H1 (cell line): ENCODE results near the gene DSE. TPM values are rescaled to one million over a fixed set of nuclear protein-coding genes. Genes with fewer than 3 reads are reported as not detected.

Experiments
- CTCF ChIA-PET: fragments of 300-600 bp; sonication (Branson Sonifier 250); formaldehyde crosslinking; loops from one replicate; lab custom pipeline; 2021; ENCODE audit not compliant: partially characterized antibody; lab: Charles Lee
- POLR2A ChIA-PET: fragments of 300-600 bp; sonication (Branson Sonifier 250); formaldehyde crosslinking; loops from one replicate; lab custom pipeline; 2021; ENCODE audit warnings: inconsistent platforms; ENCODE audit not compliant: partially characterized antibody; lab: Charles Lee
- DNase-seq, 2 experiments: peaks; one replicate each; pipeline versions ENCODE4 v3.0.0 to v3.0.0-alpha.2; 2010 to 2022; ENCODE audit warnings: low spot score in 2 of 2, low read depth in 1 of 2, mixed read lengths in 1 of 2
- FAIRE-seq: peaks from 2 replicates; lab custom pipeline; 2011; peaks lifted over from hg19 to GRCh38; lab: Jason Lieb, UNC
- H2AFZ ChIP-seq: 2 replicates; pipeline ENCODE4 v1.8.1; 2012; ENCODE audit warnings: low read length, inconsistent platforms
- H2AK5ac ChIP-seq: 2 replicates; pipeline ENCODE4 v1.6.1; 2013; ENCODE audit warnings: low read depth, low read length
- H2BK120ac ChIP-seq: replicated peaks from 2 replicates; pipeline ENCODE3; 2013; ENCODE audit warnings: low read depth, low read length, inconsistent platforms
- H2BK12ac ChIP-seq: 2 replicates; pipeline ENCODE4 v1.6.1; 2013; ENCODE audit warnings: low read depth, low read length
- H2BK15ac ChIP-seq: 2 replicates; pipeline ENCODE4 v1.6.1; 2013; ENCODE audit warnings: low read length
- H2BK20ac ChIP-seq: 2 replicates; pipeline ENCODE4 v1.6.1; 2013; ENCODE audit warnings: low read length
- H2BK5ac ChIP-seq: 2 replicates; pipeline ENCODE4 v1.6.1; 2013; ENCODE audit warnings: low read depth, low read length
- H3K14ac ChIP-seq: 2 replicates; pipeline ENCODE4 v1.6.1; 2013; ENCODE audit warnings: inconsistent platforms; ENCODE audit not compliant: insufficient read length
- H3K18ac ChIP-seq: 2 replicates; pipeline ENCODE4 v1.6.1; 2013; ENCODE audit warnings: low read length; ENCODE audit errors: extremely low read depth
- H3K23ac ChIP-seq: 2 replicates; pipeline ENCODE4 v1.6.1; 2013; ENCODE audit warnings: inconsistent platforms; ENCODE audit not compliant: insufficient read length
- H3K23me2 ChIP-seq: 2 replicates; pipeline ENCODE4 v1.6.1; 2013; ENCODE audit warnings: low read depth, low read length
- H3K27ac ChIP-seq: 2 replicates; pipeline ENCODE4 v1.6.1; 2011; ENCODE audit warnings: low read depth, low read length, inconsistent platforms
- H3K27me3 ChIP-seq, 4 experiments: replicated peaks in 1 of 4; 1 replicate in 1 of 4; 2 replicates in 3 of 4; pipeline versions ENCODE4 v1.6.1 to v1.8.1; 2011 to 2013; ENCODE audit warnings: low read length in 3 of 4, mild to moderate bottlenecking in 3 of 4, inconsistent platforms in 2 of 4, mixed read lengths in 2 of 4, moderate library complexity in 1 of 4; ENCODE audit not compliant: control insufficient read depth in 3 of 4, insufficient read depth in 3 of 4; ENCODE audit errors: extremely low read depth in 1 of 4
- H3K36me3 ChIP-seq, 4 experiments: 2 replicates each; pipeline versions ENCODE4 v1.6.1 to v1.8.1; 2011 to 2013; ENCODE audit warnings: mild to moderate bottlenecking in 4 of 4, low read length in 3 of 4, moderate library complexity in 2 of 4, control low read depth in 1 of 4, inconsistent platforms in 1 of 4; ENCODE audit not compliant: insufficient read depth in 4 of 4, control insufficient read depth in 2 of 4
- H3K4ac ChIP-seq: replicated peaks from 2 replicates; pipeline ENCODE3; 2013; ENCODE audit warnings: low read length, low read depth, mixed read lengths, inconsistent platforms; ENCODE audit not compliant: insufficient read length
- H3K4me1 ChIP-seq, 4 experiments: replicated peaks in 1 of 4; 1 replicate in 1 of 4; 2 replicates in 3 of 4; pipeline versions ENCODE4 v1.6.1 to v1.8.1; 2011 to 2013; ENCODE audit warnings: low read length in 3 of 4, inconsistent platforms in 2 of 4, mixed read lengths in 1 of 4; ENCODE audit not compliant: insufficient read depth in 4 of 4, control insufficient read depth in 3 of 4
- H3K4me2 ChIP-seq, 2 experiments: 2 replicates each; pipeline versions ENCODE4 v1.6.1 to v1.8.1; 2011 to 2013; ENCODE audit warnings: low read depth in 2 of 2, low read length in 2 of 2, control low read depth in 1 of 2, inconsistent platforms in 1 of 2, mild to moderate bottlenecking in 1 of 2; ENCODE audit not compliant: insufficient read depth in 1 of 2
- H3K4me3 ChIP-seq, 4 experiments: fragments of 200-600, 300-600 bp in 1 of 4; sonication (generic), shearing (Covaris generic), sonication (Bioruptor Twin) in 1 of 4; 2 replicates each; pipeline versions ENCODE4 v1.5.1 to v1.8.1; 2011 to 2016; ENCODE audit warnings: low read length in 4 of 4, low read depth in 3 of 4, control low read depth in 2 of 4, inconsistent platforms in 2 of 4, mild to moderate bottlenecking in 2 of 4, mixed read lengths in 1 of 4, moderate library complexity in 1 of 4; ENCODE audit not compliant: insufficient read depth in 2 of 4; ENCODE audit errors: extremely low read depth in 1 of 4
- H3K56ac ChIP-seq: replicated peaks from 2 replicates; pipeline ENCODE3; 2013; ENCODE audit warnings: low read depth, mild to moderate bottlenecking, mixed read lengths, low read length, inconsistent platforms; ENCODE audit not compliant: insufficient read length
- H3K79me1 ChIP-seq: 2 replicates; pipeline ENCODE4 v1.6.1; 2013; ENCODE audit warnings: low read depth, low read length, control low read depth
- H3K79me2 ChIP-seq, 2 experiments: 2 replicates each; pipeline versions ENCODE4 v1.6.1 to v1.8.1; 2012 to 2013; ENCODE audit warnings: low read length in 2 of 2, mild to moderate bottlenecking in 2 of 2, inconsistent platforms in 1 of 2; ENCODE audit not compliant: insufficient read depth in 2 of 2, control insufficient read depth in 1 of 2
- H3K9ac ChIP-seq, 4 experiments: replicated peaks in 1 of 4; 1 replicate in 1 of 4; 2 replicates in 3 of 4; pipeline versions ENCODE4 v1.6.1 to v1.8.1; 2011 to 2013; ENCODE audit warnings: low read depth in 3 of 4, low read length in 3 of 4, control low read depth in 2 of 4, mild to moderate bottlenecking in 2 of 4, moderate library complexity in 2 of 4, inconsistent platforms in 1 of 4; ENCODE audit errors: extremely low read depth in 1 of 4
- H3K9me3 ChIP-seq, 2 experiments: 2 replicates each; pipeline versions ENCODE4 v1.6.1 to v1.8.1; 2012 to 2013; ENCODE audit warnings: mild to moderate bottlenecking in 2 of 2, moderate library complexity in 2 of 2, control low read depth in 1 of 2, inconsistent platforms in 1 of 2, low read depth in 1 of 2, low read length in 1 of 2, mixed read lengths in 1 of 2; ENCODE audit not compliant: insufficient read depth in 2 of 2
- H4K20me1 ChIP-seq, 2 experiments: replicated peaks in 1 of 2; 2 replicates each; pipeline versions ENCODE3 to v1.8.1; 2011 to 2013; ENCODE audit warnings: inconsistent platforms in 2 of 2, low read length in 2 of 2, mild to moderate bottlenecking in 1 of 2; ENCODE audit not compliant: insufficient read depth in 2 of 2, control insufficient read depth in 1 of 2
- H4K5ac ChIP-seq: 2 replicates; pipeline ENCODE4 v1.6.1; 2013; ENCODE audit warnings: low read length, low read depth, mixed read lengths, inconsistent platforms; ENCODE audit not compliant: insufficient read length
- H4K8ac ChIP-seq: 2 replicates; pipeline ENCODE4 v1.8.0; 2013; ENCODE audit warnings: mild to moderate bottlenecking, moderate library complexity, low read length, inconsistent platforms; ENCODE audit not compliant: insufficient read depth; ENCODE audit errors: extremely low read depth
- H4K91ac ChIP-seq: replicated peaks from 2 replicates; pipeline ENCODE3; 2013; ENCODE audit warnings: low read length, mixed read lengths, inconsistent platforms; ENCODE audit not compliant: insufficient read length
- EGR1 ChIP-seq: IDR thresholded peaks from 2 replicates; pipeline ENCODE4 v1.6.1; 2011; ENCODE audit warnings: low read depth, low read length, borderline replicate concordance
- FOSL1 ChIP-seq: IDR thresholded peaks from 2 replicates; pipeline ENCODE4 v1.6.1; 2011; ENCODE audit warnings: mild to moderate bottlenecking, low read depth, low read length, moderate library complexity; ENCODE audit not compliant: insufficient read depth
- JUND ChIP-seq: IDR thresholded peaks from 2 replicates; pipeline ENCODE4 v1.6.1; 2011; ENCODE audit warnings: mild to moderate bottlenecking, improper control_type of control experiment, low read length
- MAFK ChIP-seq: IDR thresholded peaks from 2 replicates; pipeline ENCODE4 v1.6.1; 2012; ENCODE audit warnings: low read depth, mild to moderate bottlenecking, improper control_type of control experiment, low read length
- POLR2AphosphoS5 ChIP-seq: IDR thresholded peaks from 2 replicates; pipeline ENCODE4 v1.6.1; 2011; ENCODE audit warnings: low read depth, low read length
- RFX5 ChIP-seq: IDR thresholded peaks from 2 replicates; pipeline ENCODE4 v1.6.1; 2011; ENCODE audit warnings: low read depth, low read length, improper control_type of control experiment, borderline replicate concordance
- RNF2 ChIP-seq: fragments of 200-900, 300-1000 bp; sonication (generic); IDR thresholded peaks from 2 replicates; pipeline ENCODE4 v1.7.1; 2016; ENCODE audit warnings: borderline replicate concordance, low read depth, mild to moderate bottlenecking, antibody characterized with exemption, low read length; ENCODE audit not compliant: poor library complexity, severe bottlenecking; ENCODE audit errors: missing control alignments
- SIN3A ChIP-seq, 2 experiments: IDR thresholded peaks in 1 of 2; conservative IDR thresholded peaks in 1 of 2; 2 replicates each; pipeline ENCODE4 v1.6.1; 2011 to 2012; ENCODE audit warnings: low read length in 2 of 2, improper control_type of control experiment in 1 of 2, low read depth in 1 of 2, mild to moderate bottlenecking in 1 of 2
- TAF1 ChIP-seq: IDR thresholded peaks from 2 replicates; pipeline ENCODE4 v1.6.1; 2011; ENCODE audit warnings: mild to moderate bottlenecking, low read depth, low read length
- whole genome bisulfite sequencing, 2 experiments: shearing (Covaris generic) in 1 of 2; methylation state at CpG; one replicate each; pipeline versions ENCODE4 v1.1.6 to v1.1.7; 2013 to 2015; ENCODE audit warnings: low lambda C conversion rate in 2 of 2, mixed read lengths in 2 of 2, inconsistent platforms in 1 of 2, low coverage in 1 of 2, missing lambda C conversion rate in 1 of 2; ENCODE audit not compliant: insufficient replicate concordance in 2 of 2, insufficient coverage in 1 of 2, insufficient read length in 1 of 2; ENCODE audit errors: extremely low coverage in 1 of 2, missing lambda C conversion rate in 1 of 2; 5-methylcytosine and 5-hydroxymethylcytosine counted together
- polyA plus RNA-seq, 7 experiments: library from polyadenylated mRNA; depleted of rRNA in 3 of 7; stranded (reverse) in 5 of 7; unstranded in 2 of 7; fragments of >200 nt in 5 of 7; fragments of 200-250 nt in 2 of 7; gene quantifications; 1 replicate in 5 of 7; 2 replicates in 1 of 7; 4 replicates in 1 of 7; pipeline versions ENCODE4 v1.2.1 to v1.2.3, GENCODE V29; 2011 to 2013; ENCODE audit warnings: missing spikeins in 2 of 7, mixed read lengths in 2 of 7
- total RNA-seq: library from RNA; stranded (reverse); fragmentation: NEBNext Ultra II Directional; extraction: Animal tissue kit (Norgen Biotek cat#: 25700); gene quantifications from 2 replicates; pipeline ENCODE4 v1.2.1, GENCODE V29; 2021
- TF ChIP-seq, protein P1 (sequence below): IDR thresholded peaks from 2 replicates; pipeline ENCODE4 v1.6.1; 2012; ENCODE audit warnings: inconsistent platforms
- TF ChIP-seq, protein P2 (sequence below): IDR thresholded peaks from 2 replicates; pipeline ENCODE4 v1.6.1; 2012; ENCODE audit warnings: inconsistent platforms

Gene DSE
- total and polyA plus RNA-seq, 2 of the 8 experiments (the other 6 are each of a cell fraction or from before 2014, with no cell fraction given), result 32.5 to 94.4 TPM

DNA sequence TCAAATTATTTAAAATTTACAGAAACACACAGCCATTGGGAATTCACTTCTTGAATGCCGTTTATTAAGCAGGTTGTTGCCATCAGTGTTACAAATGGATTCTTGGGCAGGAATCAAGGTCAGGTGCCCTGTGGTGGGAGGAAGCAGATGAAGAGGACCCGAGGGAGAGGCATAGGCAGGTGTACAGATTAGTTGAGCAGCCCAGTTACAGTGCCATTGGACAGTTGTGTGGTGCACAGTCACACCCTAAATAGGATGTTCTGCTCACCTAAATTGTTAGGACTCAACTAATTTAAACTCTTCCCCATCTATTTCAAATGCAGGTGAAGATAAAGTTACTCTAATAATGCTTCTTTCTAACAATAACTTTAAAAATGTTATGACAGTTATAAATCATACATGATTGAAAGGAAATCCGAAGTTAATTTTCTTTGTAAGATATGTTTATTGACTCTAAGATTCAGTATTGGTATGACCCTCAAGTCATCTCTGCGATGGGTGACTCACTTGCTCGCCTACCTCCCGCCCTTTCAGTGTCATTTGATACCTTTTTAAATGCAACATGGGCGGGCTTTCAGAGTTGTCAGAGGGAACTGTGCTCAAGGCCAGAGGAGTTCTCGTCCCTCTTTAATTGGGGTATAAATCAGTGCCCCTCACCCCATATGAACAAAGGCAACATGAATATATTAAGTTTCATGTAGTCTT, 35.1 kb downstream of the DSE start:
- DNase-seq (no peak), FAIRE-seq (peak; percentile 48)
- TF ChIP-seq EGR1 (no peak), POLR2AphosphoS5 (no peak), FOSL1 (no peak), MAFK (no peak), TAF1 (no peak), RNF2 (no peak), JUND (peak; percentile 88), SIN3A (conservative IDR thresholded peaks at IDR 0.05 in 1 of 2, IDR thresholded peaks at IDR 0.05 in 1 of 2; ENCODE audit: low read depth in 1 of 2, low read length in 2 of 2) (no peak), RFX5 (no peak)
- TF ChIP-seq, protein P1, sequence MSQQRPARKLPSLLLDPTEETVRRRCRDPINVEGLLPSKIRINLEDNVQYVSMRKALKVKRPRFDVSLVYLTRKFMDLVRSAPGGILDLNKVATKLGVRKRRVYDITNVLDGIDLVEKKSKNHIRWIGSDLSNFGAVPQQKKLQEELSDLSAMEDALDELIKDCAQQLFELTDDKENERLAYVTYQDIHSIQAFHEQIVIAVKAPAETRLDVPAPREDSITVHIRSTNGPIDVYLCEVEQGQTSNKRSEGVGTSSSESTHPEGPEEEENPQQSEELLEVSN, result peak; percentile 79
- TF ChIP-seq, protein P2, sequence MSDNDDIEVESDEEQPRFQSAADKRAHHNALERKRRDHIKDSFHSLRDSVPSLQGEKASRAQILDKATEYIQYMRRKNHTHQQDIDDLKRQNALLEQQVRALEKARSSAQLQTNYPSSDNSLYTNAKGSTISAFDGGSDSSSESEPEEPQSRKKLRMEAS, result no peak

More for the DNA sequence above, 35.1 kb downstream of the DSE start:
- Histone ChIP-seq H4K20me1 (peaks cover 0 to 2% of the 10 kb centered on the region in 2 experiments), H3K4me3 (no peak overlapping the region; a peak in 1 of 8 replicates), H3K23ac (no peak overlapping the region), H2BK12ac (no peak overlapping the region), H4K91ac (no peak overlapping the region), H3K27me3 (no peaks in the 10 kb centered on the region), H3K4me2 (peak overlapping the region; percentile 41 to 47; a peak in 2 of 4 replicates), H3K79me1 (peaks cover 4% of the 10 kb centered on the region; the same call in 1 of the 2 replicates), H3K23me2 (no peaks in the 10 kb centered on the region), H2BK15ac (no peak overlapping the region), H3K27ac (no peak overlapping the region), H2AK5ac (no peak overlapping the region), H2AFZ (no peak overlapping the region), H3K56ac (no peak overlapping the region), H3K14ac (no peak overlapping the region), H3K4ac (no peak overlapping the region), H2BK5ac (no peak overlapping the region), H3K4me1 (peaks cover 0 to 12% (median 6%) of the 10 kb centered on the region in 4 experiments; a peak in 4 of 7 replicates), H4K5ac (no peak overlapping the region), H2BK20ac (no peak overlapping the region), H4K8ac (no peak overlapping the region), H3K79me2 (peaks cover 0 to 66% of the 10 kb centered on the region in 2 experiments; a peak in 2 of 4 replicates), H3K18ac (no peak overlapping the region; the same call in 1 of the 2 replicates), H3K36me3 (peaks cover 0 to 6% (median 0%) of the 10 kb centered on the region in 4 experiments; a peak in 3 of 8 replicates), H3K9me3 (no peaks in the 10 kb centered on the region), H3K9ac (no peak overlapping the region), H2BK120ac (no peak overlapping the region)
- 36% methylated on average over 8 of the region's 8 CpGs; no CpG with 5 or more reads in 1 of the 2 experiments for WGBS, 2 experiments
- POLR2A ChIA-PET, result interaction anchor here (1.0 kb wide), 2 partner anchors 34 to 36 kb away, joined by 4 read pairs; partner anchors contain the start of gene DSE
- CTCF ChIA-PET, result no interaction called here
